HepG2 (cell line): ENCODE results near the gene TBC1D16. TPM values are rescaled to one million over a fixed set of nuclear protein-coding genes. Genes with fewer than 3 reads are reported as not detected.

Source experiments
- ARID2 ChIP-seq: sonication (generic); formaldehyde crosslinking; IDR thresholded peaks from 2 replicates; pipeline ENCODE4 v1.8.1; 2022; ENCODE audit warnings: mild to moderate bottlenecking, missing genetic modification reagents, borderline replicate concordance
- CCAR2 ChIP-seq: fragments of 200-400 bp; formaldehyde crosslinking; optimal IDR thresholded peaks from 2 replicates; pipeline ENCODE3; 2018; ENCODE audit warnings: low read depth, mild to moderate bottlenecking, low read length, moderate library complexity
- CEBPG ChIP-seq: IDR thresholded peaks from 2 replicates; pipeline ENCODE4 v1.6.1; 2016
- HNRNPL ChIP-seq: fragments of 200-400 bp; formaldehyde crosslinking; IDR thresholded peaks from 2 replicates; pipeline ENCODE4 v1.6.1; 2017; ENCODE audit warnings: mild to moderate bottlenecking, low read depth, low read length
- MAFK ChIP-seq, 2 experiments: IDR thresholded peaks in 1 of 2; conservative IDR thresholded peaks in 1 of 2; 2 replicates each; pipeline ENCODE4 v1.6.1; 2011; ENCODE audit warnings: improper control_type of control experiment in 2 of 2, low read length in 2 of 2
- MEIS1 ChIP-seq: sonication (generic); formaldehyde crosslinking; IDR thresholded peaks from 2 replicates; pipeline ENCODE4 v1.9.0; 2021; ENCODE audit warnings: mild to moderate bottlenecking, missing genetic modification reagents, moderate library complexity, borderline replicate concordance
- MXD3 ChIP-seq: IDR thresholded peaks from 2 replicates; pipeline ENCODE4 v1.6.1; 2016; ENCODE audit warnings: mild to moderate bottlenecking, missing biosample characterization, missing genetic modification reagents
- ONECUT2 ChIP-seq: sonication (generic); formaldehyde crosslinking; IDR thresholded peaks from 2 replicates; pipeline ENCODE4 v1.4.0; 2020; ENCODE audit warnings: missing genetic modification reagents
- SKI ChIP-seq: fragments of 450-650 bp; IDR thresholded peaks from one replicate; pipeline ENCODE4 v1.6.1; 2018; ENCODE audit warnings: mild to moderate bottlenecking; ENCODE audit not compliant: partially characterized antibody
- THAP9 ChIP-seq: sonication (generic); formaldehyde crosslinking; IDR thresholded peaks from 2 replicates; pipeline ENCODE4; 2020; ENCODE audit warnings: missing genetic modification reagents, mild to moderate bottlenecking, borderline replicate concordance
- YY1 ChIP-seq: IDR thresholded peaks from 2 replicates; pipeline ENCODE4 v1.6.1; 2011; ENCODE audit warnings: low read length, low read depth, moderate library complexity, mild to moderate bottlenecking; ENCODE audit not compliant: insufficient read depth, insufficient replicate concordance
- ZBTB42 ChIP-seq: sonication (generic); formaldehyde crosslinking; IDR thresholded peaks from 2 replicates; pipeline ENCODE4 v1.5.0; 2020; ENCODE audit warnings: mild to moderate bottlenecking, missing genetic modification reagents
- ZFP90 ChIP-seq: sonication (generic); formaldehyde crosslinking; IDR thresholded peaks from 2 replicates; pipeline ENCODE4 v1.8.0; 2022; ENCODE audit warnings: missing genetic modification reagents, mild to moderate bottlenecking, inconsistent platforms, borderline replicate concordance
- ZIK1 ChIP-seq: sonication (generic); formaldehyde crosslinking; IDR thresholded peaks from 2 replicates; pipeline ENCODE4 v1.5.0; 2020; ENCODE audit warnings: mild to moderate bottlenecking, low read depth, missing genetic modification reagents, borderline replicate concordance
- ZNF235 ChIP-seq: sonication (generic); formaldehyde crosslinking; IDR thresholded peaks from 2 replicates; pipeline ENCODE4 v1.8.1; 2023; ENCODE audit warnings: mild to moderate bottlenecking, missing genetic modification reagents, borderline replicate concordance
- ZSCAN22 ChIP-seq: sonication (generic); formaldehyde crosslinking; IDR thresholded peaks from 2 replicates; pipeline ENCODE4 v1.4.0; 2020; ENCODE audit warnings: mild to moderate bottlenecking, missing genetic modification reagents
- polyA plus RNA-seq, 8 experiments: library from polyadenylated mRNA; depleted of rRNA in 3 of 8; stranded (reverse) in 7 of 8; unstranded in 1 of 8; fragments of >200 nt; fragmentation: Illumina TruSeq in 4 of 8; extraction: Trizol in 4 of 8; gene quantifications; 2 replicates each; pipeline versions ENCODE4 v1.2.1 to v1.2.3, GENCODE V29; 2011 to 2016; ENCODE audit warnings: low read depth in 4 of 8, missing spikeins in 1 of 8, mixed read lengths in 1 of 8; ENCODE audit not compliant: insufficient read depth in 1 of 8
- total RNA-seq, 5 experiments: library from RNA; depleted of rRNA; stranded (reverse); fragments of >200 nt; fragmentation: Illumina TruSeq; extraction: Trizol; gene quantifications; 2 replicates each; pipeline ENCODE4 v1.2.3, GENCODE V29; 2016; ENCODE audit warnings: low read depth in 1 of 5
- TF ChIP-seq, protein P1 (sequence below): IDR thresholded peaks from 2 replicates; pipeline ENCODE4 v1.6.1; 2016; ENCODE audit warnings: low read depth
- TF ChIP-seq, protein P2 (sequence below): sonication (generic); formaldehyde crosslinking; conservative IDR thresholded peaks from 2 replicates; pipeline ENCODE4 v1.8.0; 2022; ENCODE audit warnings: missing genetic modification reagents

TBC1D16 gene
- total and polyA plus RNA-seq, 2 of the 13 experiments (the other 11 are each of a cell fraction or from before 2014, with no cell fraction given), result 14.9 to 24.9 TPM

DNA sequence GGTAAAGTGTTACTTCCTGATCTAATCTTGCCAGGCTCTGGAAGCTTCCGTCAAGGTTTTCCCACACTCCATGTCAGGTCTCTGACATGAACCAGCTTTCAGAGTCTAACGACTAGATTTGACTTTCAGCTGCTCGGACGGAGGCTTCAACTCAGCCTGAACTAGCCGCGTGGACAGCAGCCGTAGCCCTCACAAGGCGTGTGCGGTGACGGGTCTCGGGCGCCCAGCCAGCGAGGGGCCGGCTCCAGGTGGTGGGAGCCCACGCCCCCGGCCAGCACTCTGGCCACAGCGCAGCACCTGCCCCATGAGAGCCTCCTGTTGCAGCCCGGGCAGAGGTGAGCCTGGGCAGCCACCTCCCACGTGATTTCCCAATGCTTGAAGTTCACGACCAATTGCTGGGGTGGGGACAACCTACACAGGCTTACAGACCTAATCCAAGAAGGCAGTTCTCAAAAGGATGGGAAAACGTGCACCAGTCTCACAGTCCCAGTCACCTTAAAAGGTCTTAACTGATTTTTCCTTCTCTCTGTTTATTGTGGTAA, 45.5 kb downstream of the TBC1D16 start (continued):
- TF ChIP-seq, protein P1, sequence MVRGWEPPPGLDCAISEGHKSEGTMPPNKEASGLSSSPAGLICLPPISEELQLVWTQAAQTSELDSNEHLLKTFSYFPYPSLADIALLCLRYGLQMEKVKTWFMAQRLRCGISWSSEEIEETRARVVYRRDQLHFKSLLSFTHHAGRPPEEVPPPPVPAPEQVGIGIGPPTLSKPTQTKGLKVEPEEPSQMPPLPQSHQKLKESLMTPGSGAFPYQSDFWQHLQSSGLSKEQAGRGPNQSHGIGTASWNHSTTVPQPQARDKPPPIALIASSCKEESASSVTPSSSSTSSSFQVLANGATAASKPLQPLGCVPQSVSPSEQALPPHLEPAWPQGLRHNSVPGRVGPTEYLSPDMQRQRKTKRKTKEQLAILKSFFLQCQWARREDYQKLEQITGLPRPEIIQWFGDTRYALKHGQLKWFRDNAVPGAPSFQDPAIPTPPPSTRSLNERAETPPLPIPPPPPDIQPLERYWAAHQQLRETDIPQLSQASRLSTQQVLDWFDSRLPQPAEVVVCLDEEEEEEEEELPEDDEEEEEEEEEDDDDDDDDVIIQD (CRISPR knock-in tag), result no peak
- TF ChIP-seq YY1 (no peak), ARID2 (CRISPR knock-in tag) (no peak), ZBTB42 (CRISPR knock-in tag) (peak; percentile 68; the same call in 1 of the 2 replicates), ZIK1 (CRISPR knock-in tag) (no peak), MAFK (conservative IDR thresholded peaks at IDR 0.05 in 1 of 2, IDR thresholded peaks at IDR 0.05 in 1 of 2; ENCODE audit: low read length in 2 of 2) (no peak), CCAR2 (no peak), CEBPG (CRISPR knock-in tag) (peak; percentile 82), HNRNPL (peak; percentile 73), SKI (peak; percentile 84), MXD3 (CRISPR knock-in tag) (peak; percentile 88), MEIS1 (CRISPR knock-in tag) (no peak), ZSCAN22 (CRISPR knock-in tag) (no peak), ONECUT2 (CRISPR knock-in tag) (no peak), ZFP90 (peak; percentile 77; the same call in 1 of the 2 replicates), THAP9 (CRISPR knock-in tag) (0 out of 2 replicates have a peak, but pooled peaks have one; percentile 5), ZNF235 (CRISPR knock-in tag) (no peak; the same call in 1 of the 2 replicates)
- TF ChIP-seq, protein P2, sequence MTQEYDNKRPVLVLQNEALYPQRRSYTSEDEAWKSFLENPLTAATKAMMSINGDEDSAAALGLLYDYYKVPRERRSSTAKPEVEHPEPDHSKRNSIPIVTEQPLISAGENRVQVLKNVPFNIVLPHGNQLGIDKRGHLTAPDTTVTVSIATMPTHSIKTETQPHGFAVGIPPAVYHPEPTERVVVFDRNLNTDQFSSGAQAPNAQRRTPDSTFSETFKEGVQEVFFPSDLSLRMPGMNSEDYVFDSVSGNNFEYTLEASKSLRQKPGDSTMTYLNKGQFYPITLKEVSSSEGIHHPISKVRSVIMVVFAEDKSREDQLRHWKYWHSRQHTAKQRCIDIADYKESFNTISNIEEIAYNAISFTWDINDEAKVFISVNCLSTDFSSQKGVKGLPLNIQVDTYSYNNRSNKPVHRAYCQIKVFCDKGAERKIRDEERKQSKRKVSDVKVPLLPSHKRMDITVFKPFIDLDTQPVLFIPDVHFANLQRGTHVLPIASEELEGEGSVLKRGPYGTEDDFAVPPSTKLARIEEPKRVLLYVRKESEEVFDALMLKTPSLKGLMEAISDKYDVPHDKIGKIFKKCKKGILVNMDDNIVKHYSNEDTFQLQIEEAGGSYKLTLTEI (CRISPR knock-in tag), result no peak
